GM18861 (cell line): ENCODE data around the gene ALG14.
"Not testable (repeated sequence)": the region's sequence is repeated elsewhere in the genome, so short reads cannot be mapped to it uniquely, and the experiment has no call there.

Experiments used
- ATAC-seq: cut with Tn5 transposase; IDR thresholded peaks from one replicate; pipeline ENCODE4 v1.9.1; 2021; ENCODE audit not compliant: unreplicated experiment

The ALG14 gene

DNA sequence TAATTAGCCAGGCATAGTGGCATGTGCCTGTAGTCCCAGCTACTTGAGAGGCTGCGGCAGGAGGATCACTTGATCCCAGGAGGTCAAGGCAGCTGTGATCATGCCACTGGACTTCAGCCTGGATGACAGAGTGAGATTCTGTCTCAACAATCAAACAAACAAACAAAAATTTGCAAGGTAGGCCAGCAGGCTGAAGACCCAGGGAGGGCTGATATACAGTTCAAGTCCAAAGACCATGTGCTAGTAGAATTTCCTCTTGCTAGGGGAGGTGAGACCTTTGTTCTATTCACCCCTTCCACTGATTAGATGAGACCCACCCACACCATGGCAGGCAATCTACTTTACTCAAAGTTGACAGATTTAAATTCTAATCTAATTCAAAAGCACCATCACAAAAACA, 114.7 kb downstream of the ALG14 start:
- ATAC-seq: no peak

DNA sequence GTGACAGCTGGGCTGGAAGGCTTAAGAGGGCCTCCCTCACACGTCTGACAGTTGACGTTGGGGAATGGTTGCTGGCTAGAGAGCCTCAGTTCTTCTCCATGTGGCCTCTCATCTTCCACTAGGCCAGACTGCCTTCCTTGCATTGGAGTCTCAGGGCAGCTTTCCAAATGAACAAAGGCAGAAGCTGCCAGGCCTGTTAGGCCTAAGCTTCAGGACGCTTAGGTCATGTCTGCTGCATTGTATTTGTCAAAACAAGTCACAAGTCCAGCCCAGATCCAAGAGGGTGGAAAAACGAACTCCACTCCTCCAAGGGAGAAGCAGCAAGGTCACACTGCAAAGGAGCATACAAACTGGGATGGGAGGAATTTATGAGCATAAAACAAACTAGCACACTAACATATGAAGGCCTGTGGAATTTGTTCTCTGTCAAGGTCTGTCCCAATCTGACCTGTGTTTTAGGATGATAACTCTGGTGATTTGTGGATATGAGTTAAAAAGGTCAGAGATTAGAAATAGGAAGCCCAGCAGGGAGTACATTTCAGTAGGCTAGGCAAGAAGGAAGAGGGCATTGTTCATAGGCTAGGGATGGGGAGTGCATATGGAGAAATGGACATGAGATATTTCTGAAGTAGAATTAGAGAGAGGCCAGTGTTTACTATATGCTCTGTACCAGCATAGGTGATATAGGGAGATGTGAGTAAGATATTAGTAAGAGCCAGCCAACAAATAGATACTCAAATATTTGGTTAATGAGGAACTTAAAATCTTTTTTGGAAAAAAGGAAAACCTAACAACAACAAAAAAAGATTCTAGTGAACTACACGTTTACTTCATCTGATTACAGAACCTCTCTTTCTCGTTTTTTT, 116.8 kb downstream of the ALG14 start:
- ATAC-seq: no peak

DNA sequence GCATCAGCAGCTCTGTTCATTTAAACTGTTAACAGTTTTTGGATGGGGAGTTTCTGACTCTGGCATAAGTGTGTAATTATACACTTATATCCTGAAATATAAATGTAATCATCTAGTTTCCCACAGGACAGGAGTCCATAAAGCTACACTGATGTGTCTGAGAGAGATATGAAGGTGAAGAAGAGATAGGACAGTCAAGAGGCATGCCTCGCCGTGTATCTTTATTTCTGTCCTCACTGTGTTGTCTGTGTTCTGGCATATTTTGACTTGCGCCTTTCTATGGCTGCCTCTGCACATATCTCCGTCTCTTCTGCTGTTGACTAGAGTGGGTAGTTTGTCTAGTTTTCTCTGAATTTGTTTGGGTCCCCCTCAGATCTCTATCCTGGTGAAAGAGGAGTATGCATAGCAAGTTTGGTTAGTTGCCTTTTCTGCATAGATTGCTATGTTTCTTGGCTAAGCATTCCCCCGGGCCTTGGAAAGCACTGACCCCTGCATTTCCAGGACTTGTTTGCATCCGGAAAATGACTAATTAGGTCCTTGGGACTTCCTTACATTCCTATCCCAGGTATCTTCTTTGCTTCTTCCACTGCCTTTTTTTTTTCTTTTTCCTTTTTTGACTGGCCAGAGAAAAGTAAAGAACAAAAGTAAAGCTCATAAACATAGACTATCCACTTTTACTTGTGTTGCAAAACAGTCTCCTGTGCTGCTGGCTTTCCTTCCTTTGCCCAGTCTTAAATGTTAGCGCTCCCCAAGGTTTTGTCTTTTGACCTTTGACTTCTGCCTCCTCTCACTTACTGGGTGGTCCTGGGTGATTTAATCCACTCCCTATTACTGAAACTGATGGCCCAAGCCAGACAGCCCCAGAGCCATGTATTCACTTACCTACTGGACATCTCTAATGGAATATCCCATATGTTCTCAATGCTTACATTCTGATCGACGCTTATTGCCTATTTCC, 118.2 kb downstream of the ALG14 start:
- no peak for ATAC-seq

DNA sequence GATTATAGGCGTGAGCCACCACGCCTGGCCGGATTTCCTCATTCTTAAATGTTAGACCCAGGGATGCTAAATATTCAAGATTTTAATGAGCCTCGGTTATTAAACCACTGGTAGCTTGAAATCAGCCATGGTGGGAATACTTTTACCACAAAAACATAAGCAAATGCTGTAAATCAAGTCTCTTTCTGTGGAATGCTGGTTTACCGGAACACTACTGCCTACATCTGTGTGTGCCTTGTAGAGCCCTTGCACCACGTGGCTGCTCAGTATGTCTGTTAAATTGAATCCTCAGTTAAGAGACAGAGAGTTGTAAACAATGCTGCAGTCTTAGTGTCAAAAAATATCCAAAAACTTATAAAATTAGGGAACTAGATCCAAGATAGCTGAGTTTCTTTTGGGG, 119.0 kb downstream of the ALG14 start:
- ATAC-seq: no peak

DNA sequence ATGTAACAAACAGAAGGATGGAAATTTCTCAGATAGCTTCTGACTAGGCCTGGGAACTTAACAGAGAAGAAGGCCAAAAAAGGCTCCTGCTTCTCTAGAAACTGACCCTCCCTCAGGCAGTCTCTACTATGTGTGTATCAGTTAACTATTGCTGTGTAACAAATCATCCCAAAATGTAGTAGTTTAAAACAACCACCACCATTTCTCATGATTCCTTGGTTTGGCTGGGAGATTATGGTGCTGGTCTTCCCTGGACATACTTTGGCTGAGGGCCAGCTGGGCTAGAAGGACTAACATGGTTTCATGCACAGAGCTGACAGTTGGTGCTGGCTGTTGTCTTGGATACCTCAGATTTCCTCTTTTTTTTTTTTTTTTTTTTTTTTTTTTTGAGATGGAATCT, 119.6 kb downstream of the ALG14 start:
- no peak for ATAC-seq

DNA sequence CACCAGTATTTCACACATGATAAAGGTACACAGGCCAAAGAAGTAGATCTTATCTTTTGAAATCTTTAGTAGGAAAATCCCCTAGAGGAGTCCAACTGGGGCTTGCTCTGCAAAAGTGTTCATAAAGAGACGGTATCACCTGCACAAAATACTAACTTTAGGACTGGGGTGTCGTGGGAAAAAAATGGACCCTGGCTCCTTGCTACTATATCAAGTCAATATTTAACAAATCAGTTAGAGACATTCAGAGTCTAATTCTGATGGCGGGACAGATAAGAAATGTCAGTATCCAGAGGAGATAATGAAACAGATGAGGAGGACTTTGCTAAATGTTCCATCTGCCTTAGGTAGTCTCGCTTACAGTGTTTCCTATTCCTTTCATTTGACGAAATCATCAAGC, 120.2 kb downstream of the ALG14 start:
- no peak for ATAC-seq

DNA sequence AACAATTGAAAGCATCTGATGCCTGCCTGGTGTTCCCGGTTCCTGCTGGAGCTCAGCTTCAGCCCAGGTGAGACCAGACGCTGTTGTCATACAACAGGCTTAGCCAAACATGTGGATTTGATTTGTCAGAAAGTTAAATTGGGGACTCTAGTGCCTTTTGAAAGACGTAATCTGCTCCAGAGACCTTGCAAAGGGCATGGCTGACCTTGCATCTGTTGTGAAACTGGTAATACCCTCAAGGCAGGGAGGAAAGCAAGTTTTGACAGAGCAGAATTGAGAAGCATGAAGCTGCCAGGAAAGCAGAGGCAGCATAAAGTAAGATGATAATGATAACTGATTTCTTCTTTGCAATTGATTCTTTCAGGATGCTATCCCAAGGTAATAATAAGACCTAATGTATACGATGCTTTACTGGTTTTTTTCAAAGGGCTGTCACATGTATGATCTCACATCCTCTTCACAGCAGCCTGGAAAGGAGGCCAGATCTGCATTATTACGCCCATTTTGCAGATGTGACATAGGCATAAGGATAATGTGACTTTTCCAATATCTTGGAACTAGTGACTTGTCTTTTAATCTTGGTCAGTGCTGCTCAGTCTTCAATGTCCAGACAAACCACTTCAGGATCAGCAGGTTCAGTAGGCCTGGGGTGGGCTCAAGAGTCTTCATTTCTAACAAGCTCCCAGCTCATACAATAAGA, 121.1 kb downstream of the ALG14 start:
- ATAC-seq: no peak

DNA sequence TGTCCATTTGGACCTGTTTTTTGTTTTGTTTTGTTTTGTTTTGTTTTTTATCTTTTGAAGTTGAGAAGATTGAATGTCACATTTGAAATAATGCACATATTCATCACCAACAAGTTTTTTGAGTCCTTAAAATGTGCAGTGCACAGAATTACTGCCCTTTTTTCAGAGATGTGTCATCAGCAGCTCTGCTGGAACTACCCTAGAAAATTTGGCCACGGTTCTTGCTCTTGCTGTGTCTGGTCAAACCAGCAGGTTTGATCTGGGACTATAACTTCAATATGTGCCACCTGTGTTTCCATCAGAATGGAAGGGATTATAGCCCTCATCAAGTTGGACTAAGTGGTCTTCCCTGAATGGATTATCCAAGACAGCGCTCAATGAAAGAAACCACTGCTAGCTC, 121.7 kb downstream of the ALG14 start:
- no peak for ATAC-seq

DNA sequence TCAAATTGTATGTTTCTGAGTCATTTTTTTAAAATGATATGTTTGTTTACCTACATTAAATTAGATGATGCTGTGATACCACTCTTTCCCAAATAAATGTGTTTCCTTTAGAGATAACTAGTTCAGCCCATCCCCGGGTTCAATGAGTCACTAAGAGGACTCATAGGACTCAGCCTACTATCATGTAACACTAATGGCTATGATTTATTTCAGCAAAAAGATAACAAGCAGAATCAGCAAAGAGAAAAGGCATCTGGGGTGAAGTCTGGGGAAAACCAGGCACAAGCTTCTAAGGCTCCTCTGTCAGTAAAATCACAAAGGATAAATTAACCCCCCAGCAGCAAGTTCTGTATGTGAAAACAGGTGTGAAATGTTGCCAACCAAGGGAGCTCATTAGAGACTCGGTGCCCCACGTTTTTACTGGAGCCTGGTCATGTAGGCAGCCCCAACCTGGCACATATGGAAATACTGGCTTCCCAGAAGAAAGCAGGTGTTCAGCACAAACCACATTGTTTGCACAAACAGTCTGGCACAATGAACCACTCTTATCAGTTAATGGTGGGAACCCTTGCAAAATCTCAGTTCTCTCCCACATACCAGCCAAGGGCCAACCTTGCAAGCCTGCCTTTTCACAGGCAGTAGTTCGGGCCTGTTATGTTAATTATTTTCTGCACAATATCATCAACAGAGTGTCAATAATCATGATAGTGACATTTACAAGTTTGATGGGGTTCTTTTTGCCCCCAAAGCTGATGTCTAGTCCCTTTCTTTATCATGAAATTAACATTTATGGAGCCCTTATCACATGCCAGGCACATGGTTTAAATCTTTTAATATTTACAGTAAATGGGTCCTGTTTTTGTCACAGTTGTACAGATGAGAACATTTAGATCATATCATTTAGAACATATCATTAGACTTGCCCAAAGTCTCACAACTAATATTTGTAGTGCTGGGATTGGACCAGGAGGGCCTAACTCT, 122.8 kb downstream of the ALG14 start:
- ATAC-seq: no peak

DNA sequence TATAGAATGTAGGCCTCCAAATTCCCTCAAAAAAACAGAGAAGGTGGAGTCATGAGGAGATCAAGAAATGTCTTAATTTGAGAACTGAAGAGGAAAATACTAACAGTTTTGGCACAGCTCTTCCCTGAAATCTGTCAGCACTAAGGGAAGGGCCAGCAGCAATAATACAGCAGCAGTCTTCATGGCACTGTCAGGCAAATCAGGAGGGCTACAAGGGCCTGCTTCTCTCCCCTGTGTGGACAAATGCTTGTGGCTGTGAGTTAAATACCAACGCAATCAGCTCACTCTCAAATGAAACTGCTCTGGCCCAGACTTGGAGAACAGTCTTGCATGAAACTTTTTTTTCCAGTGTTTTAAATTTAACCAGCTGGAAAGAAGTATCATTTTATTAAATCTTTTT, 125.3 kb downstream of the ALG14 start:
- no peak for ATAC-seq

DNA sequence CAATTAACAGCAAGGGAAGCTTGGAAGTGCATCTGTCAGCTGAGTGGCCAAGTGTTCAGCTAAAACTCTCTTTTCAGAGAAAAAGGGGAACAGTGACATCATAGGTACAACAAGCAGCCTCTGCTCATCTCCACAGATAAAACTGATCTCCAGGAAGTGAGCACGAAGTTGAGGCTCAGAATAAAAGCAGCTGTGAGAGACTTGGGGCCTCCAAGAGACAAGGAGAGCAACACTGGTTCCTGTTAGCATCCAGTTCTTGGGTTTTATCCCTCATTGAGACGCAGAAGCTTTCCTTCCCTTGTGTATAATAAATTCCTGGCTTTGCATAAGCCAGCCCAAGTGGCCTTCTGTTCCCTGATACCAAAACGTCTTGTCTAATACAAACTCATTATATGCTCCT, 125.9 kb downstream of the ALG14 start:
- no peak for ATAC-seq

DNA sequence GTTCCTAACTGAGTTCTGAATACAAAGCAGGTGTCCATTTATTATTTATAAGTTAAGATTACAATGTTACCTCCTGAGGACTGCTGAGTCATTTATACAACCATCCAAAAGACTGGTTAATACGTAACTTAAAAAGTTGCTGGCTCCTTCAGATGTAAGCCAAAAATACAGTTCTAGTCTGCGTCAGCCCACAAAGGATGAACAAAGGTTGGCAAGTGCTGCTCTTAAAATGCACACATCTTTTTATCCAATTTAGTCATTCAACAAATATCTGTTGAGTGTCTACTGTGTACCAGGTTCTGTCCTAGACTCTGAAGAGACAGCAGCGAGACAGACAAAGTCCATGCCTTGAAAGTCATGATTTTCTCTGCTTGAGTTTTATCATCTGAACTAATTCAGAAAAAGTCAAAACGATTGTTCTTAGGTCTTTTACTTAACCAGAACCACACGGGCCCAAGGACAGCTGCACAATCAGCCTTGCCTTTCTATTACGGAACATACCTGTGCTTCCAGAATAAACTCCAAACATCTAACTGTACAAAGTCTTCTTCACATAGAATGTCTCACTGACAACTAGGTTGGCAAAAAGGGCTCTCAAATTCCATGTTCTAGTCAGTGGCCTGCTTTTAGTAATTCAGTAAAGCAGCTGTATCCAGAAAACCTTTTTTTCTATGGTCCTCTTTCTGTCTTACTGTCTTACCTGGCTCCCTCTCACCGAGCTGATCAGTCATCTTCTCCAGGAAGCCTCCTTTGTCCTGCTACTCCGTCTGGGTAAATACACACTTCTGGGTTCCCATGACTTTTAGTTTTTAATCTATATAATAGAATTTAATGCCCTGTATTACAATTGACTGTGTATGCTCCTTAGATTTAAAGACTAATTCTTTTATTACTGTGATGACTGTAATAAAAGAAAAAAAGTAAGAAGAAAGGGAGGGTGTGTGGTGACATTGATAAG, 130.3 kb downstream of the ALG14 start:
- peak; percentile 90 for ATAC-seq

DNA sequence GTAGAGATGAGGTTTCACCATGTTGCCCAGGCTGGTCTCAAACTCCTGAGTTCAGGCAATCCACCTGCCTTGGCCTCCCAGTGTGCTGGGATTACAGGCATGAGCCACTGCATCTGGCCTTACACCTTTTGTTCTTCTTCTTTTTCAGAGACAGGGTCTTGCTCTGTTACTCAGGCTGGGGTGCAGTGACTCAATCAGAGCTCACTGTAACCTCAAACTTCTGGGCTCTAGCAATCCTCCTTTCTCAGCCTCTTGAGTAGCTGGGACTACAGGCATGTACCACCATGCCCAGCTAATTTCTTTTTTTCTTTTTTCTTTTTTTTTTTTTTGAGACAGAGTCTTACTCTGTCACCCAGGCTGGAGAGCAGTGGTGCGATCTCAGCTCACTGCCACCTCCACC, 131.3 kb downstream of the ALG14 start:
- not testable (repeated sequence) for ATAC-seq

DNA sequence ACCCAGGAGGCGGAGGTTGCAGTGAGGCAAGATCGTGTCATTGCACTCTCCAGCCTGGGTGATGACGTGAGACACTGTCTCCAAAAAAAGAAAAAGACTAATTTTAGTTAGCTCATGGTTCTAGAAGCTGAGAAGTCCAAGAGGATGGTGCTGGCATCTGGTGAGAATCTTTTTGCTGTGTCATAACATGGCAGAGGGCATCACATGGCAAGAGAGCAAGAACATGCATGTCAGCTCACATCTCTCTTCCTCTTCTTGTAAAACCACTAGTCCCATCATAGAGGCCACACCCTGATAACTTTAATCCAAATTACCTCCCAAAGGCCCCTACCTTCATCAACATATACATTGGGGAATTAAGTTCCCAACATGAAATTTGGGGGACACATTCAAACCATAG, 132.0 kb downstream of the ALG14 start:
- no peak for ATAC-seq

DNA sequence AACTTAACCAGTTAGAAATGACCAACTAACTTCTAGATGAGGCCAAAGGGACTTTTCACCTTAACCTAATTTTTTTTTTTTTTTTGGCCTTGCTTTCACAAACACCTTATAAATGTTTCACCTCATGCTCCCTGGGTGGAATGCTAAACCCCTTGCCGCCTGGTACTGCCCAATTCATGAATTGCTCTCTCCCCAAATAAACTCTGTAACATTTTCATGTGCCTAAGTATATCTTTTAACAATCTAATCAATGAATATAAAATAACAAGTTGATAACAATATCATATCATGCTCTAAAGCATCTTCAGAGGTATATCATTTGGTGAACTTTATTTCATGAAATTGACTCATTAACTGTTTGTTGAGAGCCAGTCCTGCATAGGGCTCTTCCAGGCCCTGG, 134.9 kb downstream of the ALG14 start:
- no peak for ATAC-seq

DNA sequence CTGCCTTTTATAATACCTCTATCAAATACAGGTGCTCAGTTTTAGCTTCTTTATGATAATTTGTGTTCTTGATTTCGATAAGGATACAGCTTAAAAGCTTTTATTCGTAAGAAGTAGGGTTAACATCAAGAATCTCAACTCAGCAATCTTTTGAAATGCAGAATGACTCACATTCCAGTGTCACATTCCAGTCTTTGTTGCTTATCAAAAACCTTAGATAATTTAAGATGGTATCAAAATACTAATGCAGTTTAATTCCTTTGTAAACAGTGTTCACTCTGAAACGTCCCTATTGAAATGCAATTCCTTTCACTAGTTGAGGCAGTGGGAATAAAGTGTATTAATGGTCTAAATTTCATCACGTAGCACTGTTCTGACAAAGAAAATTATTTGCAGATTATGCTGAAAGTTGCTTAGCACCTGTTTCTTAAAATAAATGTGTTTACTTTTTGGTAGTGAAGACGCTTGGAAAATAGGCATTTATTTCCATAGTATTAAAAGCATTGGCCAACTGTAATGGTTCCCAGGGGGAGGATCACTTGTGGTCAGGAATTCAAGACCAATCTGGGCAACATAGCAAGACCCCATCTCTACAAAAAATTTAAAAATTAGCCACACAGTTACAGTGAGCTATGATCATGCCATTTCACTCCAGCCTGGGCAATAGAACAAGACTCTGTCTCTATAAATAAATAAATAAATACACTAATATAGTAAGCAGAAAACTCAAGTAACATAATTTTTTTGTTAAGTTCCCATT, 135.7 kb downstream of the ALG14 start:
- no peak for ATAC-seq

DNA sequence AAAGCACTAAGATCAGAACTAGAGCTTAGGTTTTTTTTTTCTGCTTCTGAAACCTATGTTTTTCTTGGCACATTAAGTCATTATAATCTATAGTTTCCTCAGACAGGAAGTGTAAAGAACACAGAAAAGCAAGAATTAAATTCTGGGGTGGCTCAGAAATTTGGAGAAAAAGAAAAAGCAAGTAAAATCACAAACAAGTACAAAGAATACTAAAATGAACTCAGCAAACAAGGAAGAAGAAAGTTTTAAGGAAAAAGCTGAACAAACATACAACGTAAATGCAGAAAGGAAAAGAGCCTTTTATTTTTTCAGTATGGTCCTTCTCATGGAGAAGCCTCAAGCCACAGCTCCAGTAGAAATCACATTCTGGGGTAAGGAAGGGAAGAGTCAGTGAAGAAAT, 137.3 kb downstream of the ALG14 start:
- ATAC-seq: no peak

DNA sequence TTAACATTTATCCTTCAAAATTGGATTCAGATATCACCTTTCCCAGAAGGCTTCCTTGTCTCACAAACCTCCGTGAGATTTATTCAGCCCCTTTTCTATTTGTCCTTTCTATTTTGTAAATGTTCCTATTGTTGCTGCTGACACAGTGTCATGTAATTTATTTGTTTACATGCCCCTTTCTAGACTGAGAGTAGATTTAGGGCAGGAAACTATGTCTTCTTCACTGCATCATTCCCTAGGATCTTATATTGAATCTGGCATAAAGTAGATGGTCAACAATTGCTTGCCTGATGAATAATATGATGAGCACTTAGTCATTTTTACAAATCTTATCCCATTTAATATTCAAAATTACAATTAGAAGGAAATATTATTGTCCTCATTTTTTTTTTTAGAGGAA, 137.7 kb downstream of the ALG14 start:
- no peak for ATAC-seq
